LNCaP clone FGC (cell line): ENCODE measurements around the gene MIS18BP1.
"Not testable (repeated sequence)": the region's sequence is repeated elsewhere in the genome, so short reads cannot be mapped to it uniquely, and the experiment has no call there.

Experiments
- DNase-seq: peaks from one replicate; pipeline ENCODE4 v3.0.0-alpha.2; 2011; ENCODE audit warnings: low read depth
- H3K4me3 ChIP-seq: 2 replicates; pipeline ENCODE4 v1.5.1; 2011; ENCODE audit warnings: mild to moderate bottlenecking, low read depth, low read length, control low read depth
- CTCF ChIP-seq: IDR thresholded peaks from 2 replicates; pipeline ENCODE4 v1.5.1; 2012; ENCODE audit warnings: mild to moderate bottlenecking; ENCODE audit not compliant: control insufficient read depth, insufficient read depth; ENCODE audit errors: extremely low read depth

Gene MIS18BP1

DNA sequence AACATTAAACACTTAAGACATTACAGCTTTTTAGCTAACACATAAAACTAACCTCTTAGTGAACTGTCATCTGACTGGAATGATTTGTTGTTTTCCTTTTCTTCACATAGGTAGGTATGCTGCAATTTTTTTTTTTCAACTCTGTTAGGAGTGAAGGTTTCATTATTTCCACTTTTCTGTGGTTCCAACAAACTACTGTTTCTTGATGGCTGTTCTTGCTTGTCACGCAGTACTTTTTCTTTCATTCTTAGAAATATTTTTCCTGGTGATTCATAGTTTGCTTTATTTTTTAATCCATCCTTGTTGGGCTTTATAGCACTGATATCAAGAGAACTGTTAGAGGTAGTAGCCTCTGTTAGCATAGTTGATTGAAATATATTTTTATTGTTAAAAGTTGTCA, 6.3 kb downstream of the MIS18BP1 start:
- no peak for DNase-seq
- no peak for TF ChIP-seq CTCF
- H3K4me3 ChIP-seq, result no peak overlapping the region

GRCh38 chr14:45246151-45246550, 6.9 kb downstream of the MIS18BP1 start:
- H3K4me3 ChIP-seq, result no peak overlapping the region
- no peak for DNase-seq
- no peak for TF ChIP-seq CTCF

DNA sequence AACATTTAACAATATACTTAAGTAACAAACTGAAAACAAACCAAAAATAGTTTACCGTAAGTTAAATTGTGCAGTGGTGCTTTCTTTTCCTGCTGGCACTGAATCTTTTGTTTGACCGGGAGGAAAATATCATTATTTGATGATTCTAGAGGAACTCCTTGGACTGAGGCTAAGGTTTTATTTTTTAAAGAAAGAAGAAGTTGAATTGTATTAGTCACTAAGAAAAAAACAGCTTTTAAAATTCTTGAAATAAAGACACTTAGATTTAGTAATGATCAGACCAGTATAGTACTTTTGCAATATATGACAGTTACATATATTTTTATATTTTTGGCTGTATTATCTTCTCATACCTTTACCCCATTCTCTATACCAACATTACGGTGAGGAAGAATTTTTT, 10.3 kb downstream of the MIS18BP1 start:
- no peak overlapping the region for H3K4me3 ChIP-seq
- DNase-seq, result no peak
- TF ChIP-seq CTCF, result no peak

DNA sequence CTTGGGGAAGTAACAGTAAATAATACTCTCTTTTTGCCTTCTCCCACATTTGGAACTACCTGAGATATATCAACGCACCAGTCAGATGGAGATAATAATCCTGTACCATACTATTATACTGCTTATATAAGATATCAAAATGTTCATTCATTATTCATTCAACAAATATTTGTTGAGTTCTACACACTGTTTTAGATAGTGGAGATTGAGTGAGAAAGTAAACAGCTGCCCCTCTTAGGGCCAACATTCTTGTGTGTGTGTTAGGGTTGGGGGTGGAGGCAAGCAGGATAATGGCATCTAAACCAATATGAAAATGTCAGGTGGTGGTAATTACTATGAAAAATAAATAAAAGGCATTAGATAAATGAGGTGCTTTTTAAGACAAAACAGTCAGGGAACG, 14.0 kb downstream of the MIS18BP1 start:
- DNase-seq, result no peak
- H3K4me3 ChIP-seq, result no peak overlapping the region
- TF ChIP-seq CTCF, result no peak

DNA sequence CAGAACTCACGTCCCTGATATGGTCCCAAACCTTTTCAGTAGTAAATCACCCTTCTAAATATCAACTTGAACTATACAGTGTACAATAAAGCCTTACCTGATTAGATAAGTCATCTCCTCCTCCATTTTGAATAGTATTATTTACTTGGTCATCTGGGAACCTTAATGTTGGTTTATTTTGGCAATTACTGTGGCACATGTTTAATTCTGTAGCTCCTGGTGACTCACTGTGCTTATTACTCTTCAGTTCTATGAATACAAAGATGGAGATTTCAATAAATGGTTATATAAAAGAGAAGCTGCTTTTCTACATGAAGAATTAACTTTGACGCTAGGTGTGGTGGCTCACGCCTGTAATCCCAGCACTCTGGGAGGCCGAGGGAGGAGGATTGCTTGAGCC, 25.4 kb downstream of the MIS18BP1 start:
- no peak overlapping the region for H3K4me3 ChIP-seq
- no peak for DNase-seq
- TF ChIP-seq CTCF, result no peak

DNA sequence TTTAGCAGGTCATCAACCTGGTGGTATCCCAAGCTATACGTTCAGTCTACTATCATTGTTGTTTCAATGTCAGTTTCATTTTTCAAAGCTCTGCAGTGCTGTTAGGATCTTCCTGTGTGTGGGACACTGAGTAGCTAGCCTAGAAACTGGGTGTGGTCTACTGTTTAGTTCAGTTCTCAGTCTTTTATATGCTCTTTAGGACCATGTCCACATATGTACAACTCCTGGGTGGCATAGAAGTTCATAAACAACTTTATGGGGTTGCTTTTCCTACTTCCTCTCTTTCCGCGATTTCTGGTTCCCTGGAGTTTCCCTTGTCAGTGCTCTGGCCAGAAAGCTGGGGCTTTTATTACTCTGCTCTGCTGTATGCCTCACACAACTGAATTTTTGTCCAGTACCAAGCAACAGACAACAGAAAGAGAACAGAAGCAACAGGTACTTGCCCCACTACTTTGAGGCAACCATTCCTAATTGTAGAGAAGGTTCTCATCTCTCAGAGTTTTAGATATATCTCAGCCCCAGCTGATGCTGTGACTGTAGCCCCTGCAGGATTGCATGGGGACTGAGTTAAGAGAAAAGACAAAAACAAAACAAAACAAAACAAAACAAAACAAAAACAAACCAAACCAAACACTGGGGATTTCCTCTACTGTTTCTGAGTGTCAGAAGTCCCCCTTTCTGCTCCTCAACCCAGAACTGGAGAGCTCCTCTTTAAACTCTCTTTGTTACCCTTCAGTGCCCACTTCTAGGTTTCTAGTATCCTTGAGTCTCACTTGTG, 30.3 kb downstream of the MIS18BP1 start:
- TF ChIP-seq CTCF, result no peak
- no peak for DNase-seq
- no peak overlapping the region for H3K4me3 ChIP-seq

- DNase-seq, H3K4me3 ChIP-seq: not testable (repeated sequence)
Observed at GRCh38 chr14:45214341-45214740, 38.7 kb downstream of the MIS18BP1 start.

- H3K4me3 ChIP-seq, DNase-seq: not testable (repeated sequence)
Observed at GRCh38 chr14:45213716-45214115, 39.3 kb downstream of the MIS18BP1 start.
